GM19035 (cell line): Measurements from ENCODE around the gene SP1.
"Not testable (repeated sequence)": the region's sequence is repeated elsewhere in the genome, so short reads cannot be mapped to it uniquely, and the experiment has no call there.

Source experiments
- ATAC-seq: cut with Tn5 transposase; IDR thresholded peaks from one replicate; pipeline ENCODE4 v1.9.1; 2021; ENCODE audit not compliant: unreplicated experiment

SP1 gene

DNA sequence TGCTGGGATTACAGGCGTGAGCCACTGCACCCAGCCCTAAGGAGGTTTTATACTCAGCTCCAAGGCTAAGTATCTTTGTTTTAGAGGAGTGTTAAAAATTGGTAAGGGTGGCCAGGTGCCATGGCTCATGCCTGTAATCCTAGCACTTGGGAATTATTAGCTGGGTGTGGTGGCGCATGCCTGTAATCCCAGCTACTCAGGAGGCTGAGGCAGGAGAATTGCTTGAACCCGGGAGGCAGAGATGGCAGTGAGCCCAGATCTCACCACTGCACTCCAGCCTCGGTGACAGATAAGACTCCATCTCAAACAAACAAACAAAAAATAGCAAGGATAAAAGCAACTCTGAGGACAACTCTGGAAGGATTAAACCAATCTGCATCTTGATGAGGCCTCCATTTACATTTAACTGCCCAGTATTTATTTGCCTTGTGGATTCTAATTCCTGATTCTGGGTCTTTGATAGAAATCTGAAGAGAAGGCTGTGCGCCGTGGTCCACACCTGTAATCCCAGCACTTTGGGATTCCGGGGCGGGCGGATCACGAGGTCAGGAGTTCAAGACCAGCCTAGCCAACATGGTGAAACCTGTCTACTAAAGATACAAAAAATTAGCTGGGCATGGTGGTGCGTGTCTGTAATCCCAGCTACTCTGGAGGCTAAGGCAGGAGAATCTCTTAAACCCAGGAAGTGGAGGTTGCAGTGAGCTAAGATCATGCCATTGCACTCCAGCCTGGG is 64.8 kb downstream of the SP1 start:
- ATAC-seq: not testable (repeated sequence)

DNA sequence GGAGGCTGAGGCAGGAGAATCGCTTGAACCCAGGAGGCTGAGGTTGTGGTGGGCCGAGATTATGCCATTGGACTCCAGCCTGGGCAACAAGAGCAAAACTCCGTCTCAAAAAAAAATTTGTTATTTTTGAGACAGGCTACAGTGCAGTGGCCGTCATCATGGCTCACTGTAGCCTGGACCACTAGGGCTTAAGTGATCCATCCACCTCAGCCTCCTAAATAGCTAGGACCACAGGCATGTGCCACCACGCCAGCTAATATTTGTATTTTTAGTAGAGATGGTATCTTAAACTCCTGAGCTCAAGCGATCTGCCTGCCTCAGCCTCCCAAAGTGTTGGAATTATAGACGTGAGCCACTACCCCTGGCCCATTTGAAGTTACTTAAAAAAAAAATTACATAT is 71.0 kb downstream of the SP1 start:
- no peak for ATAC-seq

DNA sequence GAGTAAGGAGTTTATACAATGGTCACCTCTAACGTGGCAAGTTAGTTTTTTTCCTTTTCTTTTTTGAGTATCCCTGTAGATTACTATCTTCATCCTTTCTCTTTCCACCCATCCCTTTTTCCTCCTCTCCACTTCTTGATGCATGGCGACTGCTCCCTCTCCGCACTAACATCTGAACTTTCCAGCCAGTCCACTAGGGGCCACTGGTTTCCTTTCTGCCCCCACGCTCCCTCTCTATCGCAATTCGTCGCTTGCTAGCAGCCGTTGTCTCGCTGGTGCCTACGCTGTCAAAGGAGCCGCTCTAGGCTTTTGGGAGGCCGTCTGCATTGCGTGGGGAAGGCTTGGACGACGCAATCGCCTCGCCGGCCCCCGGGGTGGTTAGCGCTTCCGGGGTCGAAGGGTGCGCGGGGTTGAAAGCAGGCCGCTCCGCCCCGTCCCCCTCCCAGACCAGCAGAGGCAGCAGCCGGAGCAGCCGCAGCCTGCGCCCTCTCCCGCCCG is 71.7 kb downstream of the SP1 start, which contains the start of gene PCBP2:
Gene PCBP2 (plus strand): TSS at position 442 of the 498 bp plus-strand sequence. CDS start 2,699 bp downstream, outside the sequence.
- ATAC-seq: peak; percentile 97

DNA sequence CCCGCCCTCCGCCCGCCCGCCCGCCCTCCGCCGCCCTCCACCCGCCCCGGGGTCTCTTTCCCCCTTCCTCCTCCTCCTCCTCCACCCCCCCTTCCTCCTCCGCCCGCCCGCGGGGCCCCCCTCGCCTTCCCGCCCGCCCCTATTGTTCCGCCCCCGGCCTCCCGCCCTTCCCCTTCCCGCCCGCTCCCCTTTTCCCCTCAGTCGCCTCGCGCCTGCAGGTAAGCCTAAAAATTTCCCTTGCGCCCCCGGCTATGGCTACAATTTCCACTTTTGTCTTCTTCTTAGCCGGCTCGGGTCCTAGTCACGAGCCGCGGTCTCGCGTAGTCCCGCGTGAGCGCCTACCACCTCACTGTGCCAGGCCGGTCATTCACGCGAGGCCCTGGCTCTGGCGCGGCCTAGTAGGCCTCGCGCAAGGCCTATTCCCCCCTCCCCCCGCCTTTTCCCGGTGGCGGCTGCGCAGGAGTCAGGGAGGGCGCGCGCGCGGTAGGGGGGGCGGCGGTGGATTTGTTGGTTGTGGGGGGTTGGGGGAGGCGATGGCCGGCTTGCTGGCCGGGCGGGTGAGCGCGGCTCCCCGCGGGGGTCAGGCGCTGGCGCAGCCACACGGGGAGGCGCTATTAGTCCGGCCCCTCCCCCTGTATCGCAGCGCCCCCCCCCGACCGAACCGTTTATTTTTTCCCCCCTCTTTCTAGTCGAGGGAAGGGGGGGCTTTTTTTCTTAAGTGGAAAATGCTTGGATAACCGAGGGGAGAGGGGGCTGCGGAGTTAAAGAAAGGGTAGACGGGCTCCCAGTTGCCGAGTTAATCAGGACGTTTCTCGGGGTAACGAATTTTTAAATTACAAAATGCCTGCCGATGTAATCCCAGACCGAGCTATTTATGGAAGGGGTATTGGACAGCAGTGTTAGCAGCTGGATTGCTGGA is 72.4 kb downstream of the SP1 start:
- peak; percentile 32 for ATAC-seq

DNA sequence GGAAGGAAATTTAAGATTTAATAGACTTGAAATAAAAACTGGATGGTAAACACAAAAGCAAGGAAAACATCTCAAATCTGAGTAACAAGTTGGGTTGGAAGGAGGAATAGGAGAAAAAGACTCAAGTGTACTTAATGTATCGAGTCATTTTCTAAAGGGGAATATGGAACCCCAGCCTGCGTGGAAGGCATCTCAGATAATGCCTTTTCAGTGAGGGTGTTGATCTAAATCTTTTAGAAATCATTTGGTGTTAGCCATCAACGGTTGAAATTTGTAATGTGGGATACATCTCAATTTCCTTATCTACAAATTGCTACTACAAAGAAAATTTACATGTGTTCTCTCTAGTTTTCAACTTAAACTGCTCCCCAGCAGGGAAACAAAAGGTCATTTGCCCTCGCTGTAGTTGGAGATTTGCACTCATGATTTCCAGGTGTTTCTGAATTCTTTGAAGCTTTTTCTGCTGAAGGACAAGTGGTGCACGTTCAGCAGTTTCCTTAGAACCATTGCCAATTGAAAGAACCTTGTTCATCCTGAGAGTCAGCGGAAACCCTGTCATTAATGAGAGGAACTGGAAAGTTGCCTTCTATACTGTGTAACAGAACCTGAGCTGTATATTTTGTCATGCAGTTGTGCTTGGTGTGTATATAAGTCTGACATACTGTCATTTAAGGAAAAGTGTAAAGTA is 74.1 kb downstream of the SP1 start:
- no peak for ATAC-seq

DNA sequence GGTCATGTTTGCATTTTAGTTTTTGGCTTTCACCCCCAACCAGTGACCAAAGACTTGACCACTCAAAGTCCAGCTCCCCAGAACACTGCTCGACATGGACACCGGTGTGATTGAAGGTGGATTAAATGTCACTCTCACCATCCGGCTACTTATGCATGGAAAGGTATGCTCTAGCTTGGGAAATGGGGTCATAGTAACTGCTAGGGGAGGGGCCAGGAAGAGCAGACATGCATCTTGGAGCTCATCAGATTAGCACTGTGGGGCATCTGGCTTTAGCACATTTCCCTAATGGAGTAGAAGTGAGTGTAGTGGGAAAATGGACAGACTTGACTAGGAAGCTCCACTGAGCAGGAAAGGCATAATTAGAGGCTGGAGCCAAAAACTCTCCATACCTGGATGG is 74.7 kb downstream of the SP1 start:
- ATAC-seq: no peak

DNA sequence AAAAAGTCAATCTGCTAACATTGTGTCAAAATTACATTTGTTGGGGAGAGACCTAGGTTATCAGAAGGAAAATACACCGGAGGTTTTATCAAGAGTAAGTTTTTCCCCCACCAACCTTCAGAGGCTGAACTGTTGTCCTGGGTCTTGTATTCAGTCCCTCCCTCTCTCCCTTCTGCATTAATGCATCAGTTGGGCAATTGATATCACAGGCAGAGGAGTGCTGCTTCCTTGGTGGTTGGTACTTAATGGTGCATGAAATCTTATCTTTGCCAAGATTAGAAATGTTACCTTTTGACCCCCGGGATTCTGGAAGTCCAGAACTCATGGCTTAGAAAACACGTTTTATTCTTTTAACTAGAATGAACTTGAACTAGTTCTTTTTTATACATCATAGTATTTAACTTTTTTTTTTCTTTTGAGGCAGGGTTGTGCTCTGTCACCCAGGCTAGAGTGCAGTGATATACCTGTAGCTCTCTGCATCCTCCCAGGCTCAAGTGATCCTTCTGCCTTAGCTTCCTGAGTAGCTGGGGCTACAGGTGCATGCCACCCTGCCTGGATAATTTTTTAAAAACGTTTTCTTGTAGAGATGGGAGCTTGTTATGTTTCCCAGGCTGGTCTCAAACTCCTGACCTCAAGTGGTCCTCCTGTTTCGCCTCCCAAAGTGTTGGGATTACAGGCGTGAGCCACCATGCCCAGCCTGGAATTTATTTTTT is 76.8 kb downstream of the SP1 start:
- no peak for ATAC-seq

DNA sequence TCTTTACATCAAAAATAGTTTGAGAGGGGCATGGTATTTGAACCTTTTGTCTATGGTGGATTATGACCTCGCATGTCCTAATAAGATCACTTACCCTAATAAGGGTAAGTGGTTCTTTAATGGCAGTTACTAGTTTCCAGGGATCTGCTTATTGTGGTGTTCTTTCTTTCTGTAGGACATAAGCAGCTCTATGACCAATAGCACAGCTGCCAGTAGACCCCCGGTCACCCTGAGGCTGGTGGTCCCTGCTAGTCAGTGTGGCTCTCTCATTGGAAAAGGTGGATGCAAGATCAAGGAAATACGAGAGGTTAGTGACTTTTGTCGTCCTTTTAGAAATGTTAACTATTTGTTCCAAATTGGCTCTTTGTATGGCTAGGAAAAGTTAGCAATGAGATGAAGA is 79.1 kb downstream of the SP1 start:
- no peak for ATAC-seq

DNA sequence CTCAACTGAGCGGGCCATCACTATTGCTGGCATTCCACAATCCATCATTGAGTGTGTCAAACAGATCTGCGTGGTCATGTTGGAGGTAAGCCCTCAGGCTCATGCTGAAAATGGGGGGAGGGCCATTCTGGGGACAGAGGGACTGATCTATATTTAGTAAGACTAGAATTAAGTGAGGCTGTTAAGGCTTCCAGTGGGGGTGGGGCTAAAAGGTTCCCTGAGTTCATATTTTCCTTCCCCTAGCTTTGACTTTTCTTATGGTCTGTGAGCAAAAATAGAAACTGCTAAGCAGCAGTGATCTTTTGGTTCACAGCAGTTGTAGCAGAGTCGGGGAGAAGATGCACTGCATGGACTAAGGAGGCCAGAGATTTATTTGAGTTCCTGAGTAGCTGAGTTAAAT is 81.1 kb downstream of the SP1 start:
- ATAC-seq: no peak

DNA sequence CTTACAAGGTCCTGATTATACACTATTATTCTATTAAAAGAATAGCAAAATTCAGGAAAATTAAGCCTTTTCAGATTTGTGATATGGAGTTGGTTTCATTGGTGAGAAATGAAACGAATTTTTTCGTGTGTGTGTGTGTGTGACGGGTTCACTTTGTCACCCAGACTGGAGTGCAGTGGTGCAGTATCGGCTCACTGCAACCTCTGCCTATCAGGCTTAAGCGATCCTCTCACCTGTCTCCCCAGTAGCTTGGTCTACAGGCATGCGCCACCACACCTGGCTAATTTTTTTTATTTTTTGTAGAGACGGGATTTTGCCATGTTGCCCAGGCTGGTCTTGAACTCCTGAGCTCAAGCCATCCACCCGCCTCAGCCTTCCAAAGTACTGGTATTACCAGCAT is 81.6 kb downstream of the SP1 start:
- no peak for ATAC-seq

DNA sequence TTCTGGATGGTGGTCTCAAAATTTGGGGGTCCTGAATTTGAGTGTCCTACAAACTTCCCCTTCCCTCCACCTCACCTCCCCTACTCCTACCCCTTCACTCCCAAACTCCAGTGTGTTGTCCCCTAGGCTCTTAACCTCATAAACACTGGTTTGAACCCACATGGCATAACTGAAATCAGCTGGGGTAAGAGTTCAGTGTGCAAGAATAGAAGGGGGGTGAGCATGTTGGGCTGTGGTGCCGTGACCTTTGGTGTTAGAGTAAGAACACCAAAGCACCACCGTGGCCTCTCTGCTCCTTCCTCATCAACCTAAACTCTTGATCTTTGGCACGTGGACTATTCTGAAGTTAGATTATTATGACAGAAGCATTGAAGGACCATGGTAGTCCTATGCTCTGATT is 83.0 kb downstream of the SP1 start:
- ATAC-seq: no peak

DNA sequence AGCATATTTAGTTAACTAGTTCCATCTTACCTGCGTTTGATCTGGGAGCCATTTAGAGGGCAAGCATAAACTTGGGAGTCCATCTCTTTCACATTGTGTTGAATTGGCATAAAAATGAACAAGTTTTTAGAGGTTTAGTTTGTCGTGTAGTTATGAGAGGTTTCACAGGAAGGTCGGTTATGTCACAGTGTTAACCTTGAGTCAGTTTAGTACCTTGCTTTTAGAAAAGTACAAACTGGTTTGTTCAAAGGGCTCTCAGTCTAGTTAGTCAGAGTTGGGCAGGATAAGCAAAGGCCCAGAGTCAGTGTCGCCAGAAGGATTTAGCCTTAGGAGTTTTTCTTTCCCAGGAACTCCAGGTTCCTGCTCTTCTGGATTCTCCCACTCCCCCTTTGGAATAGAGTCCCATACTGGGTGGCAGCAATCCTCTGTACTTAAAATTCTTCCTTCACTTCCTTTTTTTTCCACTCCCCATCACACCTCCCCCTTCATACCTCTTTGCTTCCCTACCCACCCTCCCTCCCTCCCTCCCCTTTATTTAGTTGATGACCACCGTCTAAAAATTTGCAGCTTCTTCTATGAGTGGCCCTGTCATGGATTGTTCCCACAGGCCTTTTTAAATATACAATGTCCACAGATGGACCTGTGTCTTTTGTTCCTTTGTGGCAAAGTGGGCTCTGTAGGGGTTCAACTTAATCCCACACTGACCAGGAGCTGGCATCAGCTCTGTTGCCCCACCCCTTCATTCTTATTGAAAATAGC is 84.0 kb downstream of the SP1 start:
- no peak for ATAC-seq

DNA sequence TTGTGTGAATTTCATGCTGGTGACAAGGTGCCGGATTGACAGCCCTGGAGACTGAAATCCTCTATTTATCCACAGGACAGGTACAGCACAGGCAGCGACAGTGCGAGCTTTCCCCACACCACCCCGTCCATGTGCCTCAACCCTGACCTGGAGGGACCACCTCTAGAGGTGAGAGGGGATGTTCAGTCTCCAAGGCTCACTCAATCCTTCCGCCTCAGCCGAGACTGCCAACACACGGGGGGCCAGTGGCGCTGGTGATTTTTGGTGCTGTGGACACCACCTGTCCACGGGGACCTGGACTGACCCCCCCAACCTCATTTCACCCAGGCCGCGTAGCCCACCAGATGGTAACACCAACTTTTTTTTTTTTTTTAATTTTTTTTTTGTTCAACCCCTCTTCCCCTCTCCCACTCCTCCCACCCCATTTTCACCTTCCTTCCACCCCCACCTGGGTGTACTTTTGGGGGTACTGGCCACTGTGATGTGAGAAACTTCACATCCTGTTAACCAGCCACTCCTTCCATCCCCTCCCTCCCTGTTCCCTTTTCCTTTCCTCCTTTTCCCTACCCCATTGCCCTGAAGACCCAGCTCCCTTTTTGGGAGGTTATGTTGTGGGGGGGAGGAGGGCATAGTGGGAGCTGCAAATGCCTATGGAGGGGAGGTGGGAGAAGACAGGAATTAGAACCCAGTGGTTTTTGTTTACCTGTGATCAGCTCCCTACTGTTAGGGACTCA is 84.9 kb downstream of the SP1 start:
- no peak for ATAC-seq

DNA sequence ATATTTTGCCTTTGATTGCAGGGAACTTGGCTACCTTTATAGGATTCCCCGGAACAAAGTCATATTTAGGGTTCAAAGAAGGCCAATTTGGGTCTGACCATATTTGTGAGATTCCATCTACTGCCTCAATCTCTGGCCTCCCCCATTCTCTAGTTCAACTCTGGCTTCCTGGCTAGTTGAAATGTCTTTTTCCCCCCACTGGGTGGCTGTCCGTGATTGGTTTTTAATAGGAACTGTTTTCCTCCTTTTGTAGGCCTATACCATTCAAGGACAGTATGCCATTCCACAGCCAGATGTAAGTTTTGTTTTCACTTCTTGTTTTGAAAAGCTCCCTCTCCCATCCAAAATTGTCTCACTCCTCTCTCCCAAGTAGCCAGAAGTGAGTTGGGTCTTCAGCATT is 85.7 kb downstream of the SP1 start:
- ATAC-seq: no peak
